Stimulated activated CD8-positive, alpha-beta memory T cell treated with anti-CD3 and anti-CD28 coated beads, Interleukin-15, amount 100 ng/mL, for 24 hours (primary cell): ENCODE results near the gene PITRM1.

ENCODE experiments used
- DNase-seq: peaks from one replicate; pipeline ENCODE4 v3.0.0-alpha.2; 2020; ENCODE audit warnings: low read depth

Gene PITRM1

DNA sequence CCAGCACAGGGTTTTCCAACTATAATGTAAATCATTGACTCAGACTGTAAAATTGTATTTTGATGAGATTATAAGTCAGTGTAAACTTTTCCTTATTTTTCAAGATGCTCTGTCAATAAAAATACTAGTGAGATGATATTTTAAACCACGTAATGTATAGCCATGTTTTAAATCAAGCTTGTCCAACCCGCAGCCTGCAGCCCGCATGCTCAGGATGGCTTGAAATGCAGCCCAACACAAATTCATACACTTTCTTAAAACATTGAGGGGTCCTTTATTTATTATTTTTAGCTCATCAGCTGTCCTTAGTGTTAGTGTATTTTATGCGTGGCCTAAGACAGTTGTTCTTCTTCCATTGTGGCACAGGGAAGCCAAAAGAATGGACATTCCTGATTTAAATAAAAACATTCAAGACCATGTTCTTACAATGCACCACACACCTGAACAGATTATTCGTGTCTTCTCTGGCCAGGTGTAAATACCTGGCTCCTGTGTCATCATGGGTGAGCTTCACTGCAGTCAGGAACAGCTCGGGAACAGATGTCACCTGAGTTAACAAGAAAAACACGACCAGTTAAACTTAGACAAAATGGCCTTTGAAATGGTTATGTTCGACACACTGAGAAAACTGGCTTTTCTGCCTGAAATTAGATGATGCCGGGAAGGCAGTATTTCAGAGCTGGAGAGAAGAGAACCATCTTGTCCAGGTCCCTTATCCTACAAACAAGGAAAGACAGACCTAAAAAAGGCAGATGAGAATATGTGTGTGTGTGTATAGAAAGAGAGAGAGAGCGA is 5.9 kb downstream of the PITRM1 start:
- no peak for DNase-seq

GRCh38 chr10:3165196-3165595 is 7.4 kb downstream of the PITRM1 start:
- no peak for DNase-seq

GRCh38 chr10:3163879-3164278 is 8.7 kb downstream of the PITRM1 start:
- no peak for DNase-seq

- no peak for DNase-seq
Observed at GRCh38 chr10:3162533-3162932, 10.0 kb downstream of the PITRM1 start.

DNA sequence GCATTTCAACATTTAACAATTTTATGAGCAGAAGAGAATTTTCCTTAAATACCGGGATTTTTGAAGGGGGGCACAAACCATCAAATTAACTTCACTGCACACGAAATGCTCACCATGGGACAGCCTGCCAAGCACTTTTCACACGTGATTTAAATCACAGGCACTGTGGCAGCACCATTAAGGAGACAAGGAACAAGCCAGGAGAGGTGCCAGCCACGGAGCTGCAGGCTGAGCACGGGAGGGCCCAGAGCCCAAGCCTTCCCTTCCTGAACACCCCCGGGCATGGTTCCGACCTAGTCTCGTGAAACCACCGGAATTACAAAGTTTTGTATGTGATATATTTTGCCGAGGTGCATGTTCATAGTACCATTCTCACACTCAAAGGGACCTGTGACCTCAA is 13.4 kb downstream of the PITRM1 start:
- DNase-seq = no peak

GRCh38 chr10:3154666-3155065 is 17.9 kb downstream of the PITRM1 start:
- no peak for DNase-seq

DNA sequence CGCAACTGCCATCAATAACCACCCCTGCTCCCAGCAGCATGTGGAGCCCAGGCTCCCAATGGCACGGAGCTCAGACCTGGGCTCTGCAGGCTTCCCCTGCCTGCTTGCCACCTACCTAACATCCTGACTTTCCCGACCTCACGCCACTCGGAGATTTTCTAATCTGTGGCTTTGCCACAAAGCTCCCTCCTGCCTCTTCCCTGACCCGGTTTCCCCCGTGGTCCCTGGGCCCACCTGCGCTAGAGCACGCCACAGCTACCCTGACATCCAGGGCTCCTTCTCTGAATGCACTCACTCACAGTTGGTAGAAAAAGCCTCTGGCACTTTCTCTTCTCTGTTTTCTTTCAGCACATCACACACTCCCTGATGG is 20.0 kb downstream of the PITRM1 start:
- no peak for DNase-seq

- DNase-seq = no peak
Observed at GRCh38 chr10:3151889-3152565, 20.6 kb downstream of the PITRM1 start.

DNA sequence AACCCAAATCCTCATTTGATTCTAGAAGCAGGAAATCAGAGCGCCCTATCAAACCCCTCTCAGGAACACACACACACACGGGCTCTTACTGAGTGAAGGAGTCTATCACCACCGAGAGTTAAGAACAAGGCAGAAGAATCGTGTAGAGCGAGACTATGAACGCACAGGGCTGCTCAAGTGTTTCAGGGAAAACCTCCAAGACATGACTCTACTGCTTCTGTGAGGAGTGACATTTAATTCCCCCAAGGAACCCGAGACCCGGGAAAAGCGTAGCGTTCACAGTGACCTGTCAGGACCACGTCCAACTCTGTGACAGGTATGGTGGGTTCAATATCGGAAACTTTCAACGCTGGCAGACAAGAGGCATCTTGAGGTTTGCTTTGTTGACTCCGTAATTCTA is 21.6 kb downstream of the PITRM1 start:
- no peak for DNase-seq

DNA sequence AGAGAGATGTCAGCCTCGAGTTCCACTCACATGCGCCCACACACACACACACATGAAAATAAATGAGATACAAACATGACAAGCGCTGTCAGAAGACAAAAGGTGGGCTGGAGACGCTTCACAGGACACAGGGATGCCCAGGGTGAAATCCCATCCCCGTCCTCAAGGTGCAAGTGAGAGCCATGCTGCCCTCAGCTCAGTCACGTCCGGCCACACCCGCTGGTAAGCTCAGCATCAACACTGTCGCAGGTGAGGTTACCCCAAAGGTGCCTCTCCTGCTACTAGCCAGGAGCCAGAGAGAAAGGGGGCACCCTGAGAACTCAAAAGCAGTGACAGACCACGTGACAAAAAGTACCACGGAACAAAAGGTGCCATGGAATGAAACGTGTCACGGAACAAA is 22.2 kb downstream of the PITRM1 start:
- no peak for DNase-seq

- no peak for DNase-seq
Observed at GRCh38 chr10:3149918-3150317, 22.7 kb downstream of the PITRM1 start.

DNA sequence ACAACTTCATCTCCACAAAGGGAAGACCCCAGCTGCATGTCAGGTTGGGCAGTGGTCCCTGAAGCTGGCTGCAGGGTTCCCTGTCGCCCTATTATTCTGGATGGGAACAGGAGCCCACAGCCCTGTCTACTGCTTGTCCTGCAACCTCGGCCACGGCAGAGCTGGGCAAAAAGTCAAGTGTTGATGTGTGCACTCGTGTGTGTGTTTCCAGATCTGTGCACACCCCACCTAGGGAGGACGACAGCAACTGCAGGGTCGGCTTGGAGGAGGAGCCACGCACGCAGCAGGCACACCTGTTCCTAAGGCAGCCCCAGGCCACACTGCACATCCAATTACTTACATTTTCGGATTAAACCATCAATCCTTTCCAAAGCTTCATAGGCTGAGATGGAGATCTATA is 23.6 kb downstream of the PITRM1 start:
- no peak for DNase-seq

- no peak for DNase-seq
Observed at GRCh38 chr10:3148041-3148440, 24.5 kb downstream of the PITRM1 start.

DNA sequence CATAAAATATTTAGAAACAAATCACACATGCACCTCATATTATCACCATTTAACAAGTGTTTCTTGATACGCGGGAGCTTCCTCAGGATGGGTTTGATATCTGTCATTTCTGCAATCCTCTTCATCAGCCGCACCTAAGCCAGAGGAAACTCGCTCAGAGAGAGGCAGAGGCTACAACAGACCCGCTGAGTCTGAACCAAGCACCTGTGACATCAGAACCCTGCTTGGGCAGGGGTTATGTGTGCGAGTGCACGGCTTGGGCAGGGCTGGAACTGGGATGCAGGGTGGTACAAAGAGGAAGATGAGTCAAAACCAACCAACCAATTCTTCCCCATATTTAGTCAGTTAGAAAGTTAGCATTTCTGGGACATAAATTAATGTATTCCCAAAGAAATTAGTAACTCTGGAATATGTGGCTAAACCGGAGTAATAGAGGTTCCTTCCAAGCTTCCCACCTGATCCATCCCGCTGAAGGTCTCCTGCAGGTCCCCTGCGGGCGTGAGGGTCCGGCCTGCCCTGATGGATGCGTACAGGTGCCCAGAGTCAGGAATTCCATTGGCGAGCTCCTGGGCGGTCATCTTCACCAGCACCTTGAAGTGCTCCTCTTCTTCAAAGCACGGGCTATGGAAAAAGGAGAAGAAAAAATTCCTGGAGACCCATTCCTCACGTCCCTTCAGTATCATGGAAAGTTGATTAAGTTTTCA is 25.3 kb downstream of the PITRM1 start:
- no peak for DNase-seq

- DNase-seq = no peak
Observed at GRCh38 chr10:3146289-3146688, 26.3 kb downstream of the PITRM1 start.

DNA sequence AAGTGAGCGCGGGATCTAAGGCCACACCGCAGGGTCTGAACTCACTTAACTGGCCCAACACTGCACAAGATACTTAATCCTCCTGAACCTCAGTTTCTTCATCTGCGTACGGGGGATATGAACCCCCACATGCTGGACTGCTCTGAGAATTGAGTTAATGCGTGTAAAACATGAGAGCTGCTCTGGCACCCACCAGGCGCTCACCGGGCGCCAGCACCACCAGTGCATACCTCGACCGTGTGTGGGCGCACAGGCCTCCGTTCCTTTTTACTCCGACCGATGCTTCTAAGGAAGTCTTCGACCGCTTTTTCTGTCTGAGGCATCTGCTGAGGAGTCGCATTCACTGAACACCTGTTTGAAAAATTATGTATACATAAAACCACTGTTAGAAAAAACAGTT is 27.2 kb downstream of the PITRM1 start:
- DNase-seq = no peak

GRCh38 chr10:3143791-3144434 is 28.7 kb downstream of the PITRM1 start:
- DNase-seq = no peak

GRCh38 chr10:3143366-3143765 is 29.2 kb downstream of the PITRM1 start:
- no peak for DNase-seq

- no peak for DNase-seq
Observed at GRCh38 chr10:3142146-3142875, 30.3 kb downstream of the PITRM1 start.

DNA sequence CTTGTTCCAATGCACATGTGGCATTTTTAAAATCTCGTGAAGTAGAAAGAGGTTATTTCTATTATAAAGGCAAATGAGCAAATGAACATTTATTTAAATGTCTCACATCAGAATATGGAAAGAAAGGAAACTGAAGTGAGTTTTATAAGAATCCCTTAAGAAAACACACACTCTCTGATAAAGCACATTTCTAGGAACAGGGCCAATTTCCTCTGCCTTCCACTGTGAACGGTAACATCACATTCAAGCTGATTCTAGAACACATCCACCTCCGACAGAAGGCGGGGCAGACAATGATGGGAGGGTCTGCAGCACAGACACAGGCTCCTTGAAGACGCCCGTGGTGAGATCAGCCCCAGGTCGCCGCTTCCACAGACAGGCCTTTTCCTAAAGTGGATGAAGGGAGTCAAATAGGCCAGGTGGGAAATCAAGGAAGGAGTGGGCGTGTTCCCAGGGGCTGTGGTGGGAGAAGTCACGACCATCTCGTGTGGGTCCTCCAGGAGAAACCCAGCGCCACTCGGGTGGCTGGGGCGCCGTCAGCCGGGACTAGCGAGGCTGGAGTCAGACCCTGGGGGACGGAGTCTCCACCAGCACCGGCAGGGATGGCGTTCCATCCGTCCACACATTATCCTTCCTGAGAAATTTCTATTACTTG is 31.1 kb downstream of the PITRM1 start:
- DNase-seq = no peak

GRCh38 chr10:3140280-3140679 is 32.3 kb downstream of the PITRM1 start:
- no peak for DNase-seq
